Measurements from ENCODE around the gene TOR1AIP1. TPM values are rescaled to one million over a fixed set of nuclear protein-coding genes. Genes with fewer than 3 reads are reported as not detected.

Gene TOR1AIP1
- total and polyA plus RNA-seq, 2 of the 4 experiments (the other 2 are of a cell fraction) = 20.7 to 64.5 TPM

DNA sequence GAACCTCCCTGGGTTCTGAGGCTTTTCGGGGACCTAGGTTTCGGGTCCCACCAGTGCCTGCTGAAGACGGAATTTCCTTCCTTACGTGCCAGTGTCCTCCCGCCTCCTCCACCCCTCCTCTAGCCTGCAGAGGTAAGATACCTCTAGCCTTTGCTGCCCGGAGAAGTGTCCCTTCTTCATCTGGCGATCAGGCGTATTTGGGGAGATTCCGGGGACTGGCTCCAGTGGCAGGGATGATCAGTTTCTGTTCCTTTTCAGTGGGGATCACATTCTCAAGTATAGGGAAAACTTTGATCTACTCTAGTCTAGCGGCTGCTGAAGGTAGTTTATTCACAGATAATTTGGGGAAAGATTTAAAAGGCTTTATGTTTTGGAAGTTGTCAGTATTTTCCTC, 73.2 kb downstream of the TOR1AIP1 start:
- peak overlapping the region; percentile 90 for H3K23ac ChIP-seq (ENCODE audit: low read depth, low read length)
- ChIA-PET CTCF (no interaction called here), POLR2A (ENCODE audit: unreplicated experiment) (no interaction called here)
- peak overlapping the region; percentile 11; the same call in 1 of the 2 replicates for H4K91ac ChIP-seq (ENCODE audit: insufficient read depth, low read depth, low read length)
- no peak overlapping the region for H4K5ac ChIP-seq (ENCODE audit: low read depth, low read length)
- peak overlapping the region; percentile 60 for H2AK9ac ChIP-seq (replicated peaks; ENCODE audit: low read depth, low read length, poor library complexity)
- peak overlapping the region; percentile 49; the same call in 1 of the 2 replicates for H3K56ac ChIP-seq (ENCODE audit: extremely low read depth, insufficient read depth, low read length)
- no peaks in the 10 kb centered on the region for H3K36me3 ChIP-seq (ENCODE audit: control insufficient read depth, insufficient read depth, low read length)
- dilution Hi-C loops (cut with HindIII; ENCODE audit: low sequenced_read_pairs, unreplicated experiment) = no loop called here
- peak overlapping the region; percentile 76; the same call in 1 of the 2 replicates for H2AK5ac ChIP-seq (ENCODE audit: low read depth, low read length)
- H3K4ac ChIP-seq (ENCODE audit: low read depth, low read length) = peak overlapping the region; percentile 77
- H3K9me1 ChIP-seq (ENCODE audit: insufficient read depth, low read length) = 0 out of 2 replicates have a peak, but pooled peaks cover 4% of the 10 kb centered on the region
- peaks cover 8% of the 10 kb centered on the region; the same call in 1 of the 2 replicates for H4K20me1 ChIP-seq (ENCODE audit: insufficient read depth, low read length)
- no peak; the same call in 1 of the 2 replicates for ATAC-seq (ENCODE audit: low read depth)
- WGBS, 2 experiments (ENCODE audit: extremely low coverage in 2 of 2, insufficient read length in 1 of 2) = 0% methylated on average over 4 of the region's 10 CpGs; no CpG with 5 or more reads in 1 of the 2 experiments
- peak overlapping the region; percentile 99 for H2AFZ ChIP-seq (replicated peaks; ENCODE audit: low read length, poor library complexity)
- H3K14ac ChIP-seq (replicated peaks; ENCODE audit: low read depth, low read length) = peak overlapping the region; percentile 49
- peak overlapping the region; percentile 66 for H3K4me2 ChIP-seq (ENCODE audit: low read depth, low read length)
- DNase-seq = peak; percentile 5
- H3K27ac ChIP-seq (ENCODE audit: insufficient read depth, low read length) = peak overlapping the region; percentile 84
- peak overlapping the region; percentile 76 for H3K4me3 ChIP-seq (ENCODE audit: insufficient read depth, low read depth, low read length)
- H3K9me3 ChIP-seq (ENCODE audit: control insufficient read depth, insufficient read depth, low read length) = no peaks in the 10 kb centered on the region
- in situ Hi-C loops (cut with MboI; ENCODE audit: low sequenced_read_pairs) = no loop called here
- H2BK20ac ChIP-seq (ENCODE audit: low read depth, low read length) = no peak overlapping the region
- H3K18ac ChIP-seq (ENCODE audit: low read depth, low read length) = no peak overlapping the region
- peaks cover 6 to 21% of the 10 kb centered on the region in 2 experiments; a peak in 3 of 4 replicates for H3K79me1 ChIP-seq (ENCODE audit: low read depth in 1 of 2, low read length in 2 of 2)
- H3K4me1 ChIP-seq (ENCODE audit: control insufficient read depth, insufficient read depth, low read length) = peaks cover 2% of the 10 kb centered on the region; the same call in 1 of the 2 replicates
- BruUV-seq (replicated peaks) = no TSS peak
- TF ChIP-seq, protein P1, sequence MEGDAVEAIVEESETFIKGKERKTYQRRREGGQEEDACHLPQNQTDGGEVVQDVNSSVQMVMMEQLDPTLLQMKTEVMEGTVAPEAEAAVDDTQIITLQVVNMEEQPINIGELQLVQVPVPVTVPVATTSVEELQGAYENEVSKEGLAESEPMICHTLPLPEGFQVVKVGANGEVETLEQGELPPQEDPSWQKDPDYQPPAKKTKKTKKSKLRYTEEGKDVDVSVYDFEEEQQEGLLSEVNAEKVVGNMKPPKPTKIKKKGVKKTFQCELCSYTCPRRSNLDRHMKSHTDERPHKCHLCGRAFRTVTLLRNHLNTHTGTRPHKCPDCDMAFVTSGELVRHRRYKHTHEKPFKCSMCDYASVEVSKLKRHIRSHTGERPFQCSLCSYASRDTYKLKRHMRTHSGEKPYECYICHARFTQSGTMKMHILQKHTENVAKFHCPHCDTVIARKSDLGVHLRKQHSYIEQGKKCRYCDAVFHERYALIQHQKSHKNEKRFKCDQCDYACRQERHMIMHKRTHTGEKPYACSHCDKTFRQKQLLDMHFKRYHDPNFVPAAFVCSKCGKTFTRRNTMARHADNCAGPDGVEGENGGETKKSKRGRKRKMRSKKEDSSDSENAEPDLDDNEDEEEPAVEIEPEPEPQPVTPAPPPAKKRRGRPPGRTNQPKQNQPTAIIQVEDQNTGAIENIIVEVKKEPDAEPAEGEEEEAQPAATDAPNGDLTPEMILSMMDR (conservative IDR thresholded peaks at IDR 0.05; ENCODE audit: low read depth, low read length) = no peak
- TF ChIP-seq, protein P2, sequence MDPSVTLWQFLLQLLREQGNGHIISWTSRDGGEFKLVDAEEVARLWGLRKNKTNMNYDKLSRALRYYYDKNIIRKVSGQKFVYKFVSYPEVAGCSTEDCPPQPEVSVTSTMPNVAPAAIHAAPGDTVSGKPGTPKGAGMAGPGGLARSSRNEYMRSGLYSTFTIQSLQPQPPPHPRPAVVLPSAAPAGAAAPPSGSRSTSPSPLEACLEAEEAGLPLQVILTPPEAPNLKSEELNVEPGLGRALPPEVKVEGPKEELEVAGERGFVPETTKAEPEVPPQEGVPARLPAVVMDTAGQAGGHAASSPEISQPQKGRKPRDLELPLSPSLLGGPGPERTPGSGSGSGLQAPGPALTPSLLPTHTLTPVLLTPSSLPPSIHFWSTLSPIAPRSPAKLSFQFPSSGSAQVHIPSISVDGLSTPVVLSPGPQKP (IDR thresholded peaks at IDR 0.05; ENCODE audit: borderline replicate concordance, low read depth, low read length) = no peak
- H3K9ac ChIP-seq (ENCODE audit: low read depth, low read length) = peak overlapping the region; percentile 88
- no peak overlapping the region for H2BK15ac ChIP-seq (ENCODE audit: low read depth, low read length)
- H2BK120ac ChIP-seq (ENCODE audit: low read depth, low read length) = 0 out of 2 replicates have a peak overlapping the region, but pooled peaks have one; percentile 24
- no peaks in the 10 kb centered on the region for H3K27me3 ChIP-seq (ENCODE audit: control insufficient read depth, insufficient read depth, low read length)
- peak overlapping the region; percentile 82 for H2BK5ac ChIP-seq (ENCODE audit: low read depth, low read length, poor library complexity, severe bottlenecking)
- H4K8ac ChIP-seq (ENCODE audit: low read depth in 2 of 2, low read length in 2 of 2) = peak overlapping the region in 1 of 2 experiments; percentile 76; a peak in 1 of 4 replicates
- intact Hi-C loops (cut with micrococcal nuclease) = no loop called here

Measured in IMR-90 (cell line).